ENCODE results near the gene FOXE3. TPM values are rescaled to one million over a fixed set of nuclear protein-coding genes. Genes with fewer than 3 reads are reported as not detected.

Gene FOXE3
- total and polyA plus RNA-seq, 2 of the 4 experiments (the other 2 are of a cell fraction), result 0.12 TPM; not detected in 1

DNA sequence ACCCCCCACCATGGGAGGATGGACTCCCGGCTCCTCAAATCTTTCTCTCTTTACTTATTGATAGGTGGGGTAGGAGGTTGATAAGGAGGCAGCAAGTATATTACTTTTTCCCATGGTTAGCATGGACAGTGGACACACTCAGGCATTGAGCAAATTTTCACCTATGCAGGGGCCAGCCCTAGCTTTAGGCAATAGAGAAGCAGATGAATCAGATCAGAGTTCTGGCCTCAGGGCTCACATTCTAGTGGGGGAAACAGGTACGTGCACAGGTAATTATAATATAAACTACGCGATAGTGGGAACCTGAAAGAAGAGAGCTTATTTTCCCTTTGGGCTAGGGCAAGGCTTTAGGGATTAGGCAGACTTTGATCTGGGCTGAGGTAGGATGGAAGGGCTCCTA is 13.5 kb upstream of the FOXE3 start:
- BruUV-seq (replicated peaks), result no TSS peak
- ATAC-seq (ENCODE audit: low read depth) (no peak), DNase-seq (no peak)
- Histone ChIP-seq H4K5ac (ENCODE audit: low read depth, low read length) (no peak overlapping the region), H3K27ac (ENCODE audit: insufficient read depth, low read length) (no peak overlapping the region), H2AFZ (replicated peaks; ENCODE audit: low read length, poor library complexity) (no peak overlapping the region), H3K14ac (replicated peaks; ENCODE audit: low read depth, low read length) (no peak overlapping the region), H2BK120ac (ENCODE audit: low read depth, low read length) (no peak overlapping the region), H2AK5ac (ENCODE audit: low read depth, low read length) (no peak overlapping the region), H3K4ac (ENCODE audit: low read depth, low read length) (no peak overlapping the region), H2BK15ac (ENCODE audit: low read depth, low read length) (no peak overlapping the region), H4K91ac (ENCODE audit: insufficient read depth, low read depth, low read length) (no peak overlapping the region), H2AK9ac (replicated peaks; ENCODE audit: low read depth, low read length, poor library complexity) (no peak overlapping the region), H3K9me1 (ENCODE audit: insufficient read depth, low read length) (no peaks in the 10 kb centered on the region), H3K18ac (ENCODE audit: low read depth, low read length) (no peak overlapping the region), H3K79me1 (ENCODE audit: low read depth in 1 of 2, low read length in 2 of 2) (no peaks in the 10 kb centered on the region), H3K27me3 (ENCODE audit: control insufficient read depth, insufficient read depth, low read length) (peaks cover 30% of the 10 kb centered on the region), H3K9me3 (ENCODE audit: control insufficient read depth, insufficient read depth, low read length) (no peaks in the 10 kb centered on the region), H2BK5ac (ENCODE audit: low read depth, low read length, poor library complexity, severe bottlenecking) (no peak overlapping the region), H3K4me2 (ENCODE audit: low read depth, low read length) (no peak overlapping the region), H3K56ac (ENCODE audit: extremely low read depth, insufficient read depth, low read length) (no peak overlapping the region), H4K20me1 (ENCODE audit: insufficient read depth, low read length) (no peaks in the 10 kb centered on the region), H2BK20ac (ENCODE audit: low read depth, low read length) (no peak overlapping the region), H3K36me3 (ENCODE audit: control insufficient read depth, insufficient read depth, low read length) (no peaks in the 10 kb centered on the region), H3K9ac (ENCODE audit: low read depth, low read length) (no peak overlapping the region), H3K23ac (ENCODE audit: low read depth, low read length) (no peak overlapping the region), H3K4me3 (ENCODE audit: insufficient read depth, low read depth, low read length) (no peak overlapping the region), H4K8ac (ENCODE audit: low read depth in 2 of 2, low read length in 2 of 2) (no peak overlapping the region), H3K4me1 (ENCODE audit: control insufficient read depth, insufficient read depth, low read length) (no peaks in the 10 kb centered on the region)
- POLR2A ChIA-PET (ENCODE audit: unreplicated experiment), result no interaction called here
- intact Hi-C loops (cut with micrococcal nuclease) (no loop called here), in situ Hi-C loops (cut with MboI; ENCODE audit: low sequenced_read_pairs) (no loop called here), dilution Hi-C loops (cut with HindIII; ENCODE audit: low sequenced_read_pairs, unreplicated experiment) (no loop called here)
- CTCF ChIA-PET, result interaction anchor here (1.1 kb wide), 1 partner anchor 30 kb away, joined by 3 read pairs; no protein-coding TSS in a partner anchor
- WGBS, 2 experiments (ENCODE audit: extremely low coverage in 2 of 2, insufficient read length in 1 of 2), result 90% methylated on average over 3 of the region's 4 CpGs; no CpG with 5 or more reads in 1 of the 2 experiments
- TF ChIP-seq ELK1 (IDR thresholded peaks at IDR 0.05; ENCODE audit: borderline replicate concordance, low read depth, low read length) (no peak), MAZ (IDR thresholded peaks at IDR 0.05; ENCODE audit: borderline replicate concordance, low read depth, low read length) (no peak)
